Heart right ventricle (tissue), 16 donors: ENCODE data around the gene KIRREL1. TPM values are rescaled to one million over a fixed set of nuclear protein-coding genes. Genes with fewer than 3 reads are reported as not detected.

Source experiments
- ATAC-seq, 8 donors: fragments of 200-7000 bp; cut with Tn5 transposase; one replicate each; pipeline ENCODE4 v1.9.1; 2020; ENCODE audit warnings: mild to moderate bottlenecking in 8 of 8, moderate library complexity in 8 of 8, moderate number of reproducible peaks in 1 of 8
- DNase-seq, 2 donors: peaks; one replicate each; pipeline ENCODE4 v3.0.0-alpha.2; 2020
- H3K27ac ChIP-seq, 10 donors: fragments of 200-600 bp; sonication (generic) in 2 of 10; one replicate each; pipeline versions ENCODE4 v1.5.0 to v1.8.0; 2020 to 2022; ENCODE audit warnings: mild to moderate bottlenecking in 3 of 10
- H3K27me3 ChIP-seq, 7 donors: fragments of 200-600 bp; one replicate each; pipeline ENCODE4 v1.8.0; 2021 to 2022; ENCODE audit warnings: mild to moderate bottlenecking in 2 of 7
- H3K36me3 ChIP-seq, 9 donors: fragments of 200-600 bp; sonication (generic) in 1 of 9; one replicate each; pipeline versions ENCODE4 v1.5.0 to v1.8.0; 2020 to 2022; ENCODE audit warnings: mild to moderate bottlenecking in 2 of 9
- H3K4me1 ChIP-seq, 9 donors: fragments of 200-600 bp; sonication (generic) in 1 of 9; one replicate each; pipeline versions ENCODE4 v1.5.0 to v1.8.0; 2020 to 2022; ENCODE audit warnings: mild to moderate bottlenecking in 4 of 9
- H3K4me3 ChIP-seq, 10 donors: fragments of 200-600 bp; sonication (generic) in 2 of 10; one replicate each; pipeline versions ENCODE4 v1.5.0 to v1.8.0; 2020 to 2022; ENCODE audit warnings: mild to moderate bottlenecking in 7 of 10, moderate library complexity in 2 of 10
- H3K9me3 ChIP-seq, 11 donors: fragments of 200-600 bp in 10 of 11; sonication (generic) in 2 of 11; one replicate each; pipeline versions ENCODE4 v1.5.0 to v1.8.0; 2013 to 2022; ENCODE audit warnings: mild to moderate bottlenecking in 2 of 11, control low read depth in 1 of 11, moderate library complexity in 1 of 11
- CTCF ChIP-seq, 9 donors: fragments of 200-600 bp; sonication (generic) in 2 of 9; IDR thresholded peaks; one replicate each; pipeline versions ENCODE4 v1.5.0 to v1.8.0; 2021 to 2022; ENCODE audit warnings: antibody characterized with exemption in 9 of 9, mild to moderate bottlenecking in 5 of 9, moderate library complexity in 1 of 9
- WGBS, 2 donors: extraction: QIAGEN DNeasy Blood & Tissue Kit; methylation state at CpG; one replicate each; pipeline ENCODE4 v1.1.7; 2013; ENCODE audit warnings: inconsistent platforms in 1 of 2; 5-methylcytosine and 5-hydroxymethylcytosine counted together
- intact Hi-C, 10 donors: fragments of 100-400 bp; cut with DNase I; formaldehyde crosslinking; loops; one replicate each; pipeline versions ENCODE4 v1.11.1 to v1.14.2; 2022
- polyA plus RNA-seq, 2 donors: library from polyadenylated mRNA; stranded (reverse); fragments of 200-250 nt; gene quantifications; one replicate each; pipeline ENCODE4 v1.2.3, GENCODE V29; 2013
- total RNA-seq, 10 donors: library from RNA; stranded (reverse); fragmentation: NEBNext Ultra II Directional in 3 of 10; extraction: Animal tissue kit (Norgen Biotek cat#: 25700) in 3 of 10; gene quantifications; one replicate each; pipeline versions ENCODE4 v1.2.1 to v1.2.4, GENCODE V29; 2021 to 2023
- donor health status: Arrhythmogenic right ventricular cardiomyopathy.
- donor health status: ischemic (EF 13 %, LVEDD 7.1; RV severe dilation, severe dysfunction).
- donor health status: healthy with polysubstance abuse.
- donor health status: DM: no; HTN: yes; CAD: no.
- donor health status: DM: no; HTN: no; CAD: no.
- donor health status: ischemic (EF 25% LVEDD 6.9; RV normal size, moderate dysfunction).
- donor health status: ischemic (EF 25% LVEDD 5.7; RV mildly dilated, moderate dysfunction).
- donor health status: healthy.
- donor health status: DM: yes; HTN: yes; CAD: no.
- donor health status: Ischemic cardiomyopathy.
- donor health status: ischemic (EF 35%, LVEDD 5.7; RV mildly dilated, moderate dysfunction).
- donor health status: nonischemic (EF 11% LVEDD 7.7; RV severe dilation, severe dysfunction).
- donor health status: DM: yes; HTN: yes; CAD: no.
- donor health status: PGD.
- donor health status: ischemic (EF 29% LVEDD 5.4; RV normal size, mild dysfunction).
- donor health status: nonischemic (EF 23%, LVEDD 6.1; RV moderate dilation, normal function).

The KIRREL1 gene
- total and polyA plus RNA-seq, 12 donors = 4.1 to 14.7 (median 7.4) TPM

- peaks cover 2 to 52% (median 29%) of the 10 kb centered on the region in 9 donors for H3K4me1 ChIP-seq
- no peak for TF ChIP-seq CTCF (IDR thresholded peaks at IDR 0.05)
- no peaks in the 10 kb centered on the region for H3K27me3 ChIP-seq
- H3K27ac ChIP-seq = no peak overlapping the region
- DNase-seq (no peak), ATAC-seq (no peak)
- H3K9me3 ChIP-seq = no peaks in the 10 kb centered on the region
- WGBS, 2 donors = 82 to 85% methylated on average over 8 of the region's 8 CpGs
- no peaks in the 10 kb centered on the region for H3K36me3 ChIP-seq
- no peak overlapping the region for H3K4me3 ChIP-seq
- intact Hi-C loops = loop anchor here in 2 of 10 donors (5.0 kb wide), 2 partner anchors 41 to 46 kb away; partner anchors contain the start of gene KIRREL1 (in 1 of the 2)
Measured at GRCh38 chr1:158038793-158039192, 45.3 kb downstream of the KIRREL1 start.

- no peak overlapping the region for H3K27ac ChIP-seq
- no peak for DNase-seq
- H3K4me3 ChIP-seq = no peak overlapping the region
- no peaks in the 10 kb centered on the region for H3K36me3 ChIP-seq
- no peak for TF ChIP-seq CTCF (IDR thresholded peaks at IDR 0.05)
- intact Hi-C loops = loop anchor here in 2 of 10 donors (5.0 kb wide), 2 partner anchors 42 to 47 kb away; partner anchors contain the start of gene KIRREL1 (in 1 of the 2)
- no peaks in the 10 kb centered on the region for H3K9me3 ChIP-seq
- H3K27me3 ChIP-seq = no peaks in the 10 kb centered on the region
- WGBS, 2 donors = 63 to 82% methylated on average over 5 of the region's 5 CpGs
- ATAC-seq = no peak
- peaks cover 2 to 52% (median 29%) of the 10 kb centered on the region in 9 donors for H3K4me1 ChIP-seq
Measured at GRCh38 chr1:158039380-158039779, 45.9 kb downstream of the KIRREL1 start.

- intact Hi-C loops = no loop called here
- Histone ChIP-seq H3K4me1 (peaks cover 2 to 54% (median 31%) of the 10 kb centered on the region in 9 donors), H3K27ac (no peak overlapping the region), H3K4me3 (no peak overlapping the region), H3K36me3 (no peaks in the 10 kb centered on the region), H3K27me3 (no peaks in the 10 kb centered on the region), H3K9me3 (no peaks in the 10 kb centered on the region)
- no peak for DNase-seq
- TF ChIP-seq CTCF (IDR thresholded peaks at IDR 0.05) = no peak
- ATAC-seq = no peak
Measured at GRCh38 chr1:158040323-158040722, 46.9 kb downstream of the KIRREL1 start.

GRCh38 chr1:158043232-158043631 lies 49.8 kb downstream of the KIRREL1 start:
- DNase-seq (no peak), ATAC-seq (no peak)
- 63 to 70% methylated on average over 5 of the region's 5 CpGs for WGBS, 2 donors
- no peak for TF ChIP-seq CTCF (IDR thresholded peaks at IDR 0.05)
- Histone ChIP-seq H3K4me3 (no peak overlapping the region), H3K27me3 (no peaks in the 10 kb centered on the region), H3K27ac (no peak overlapping the region), H3K9me3 (no peaks in the 10 kb centered on the region), H3K36me3 (no peaks in the 10 kb centered on the region), H3K4me1 (peaks cover 0 to 47% (median 26%) of the 10 kb centered on the region in 9 donors)
- intact Hi-C loops = no loop called here
